ENCODE measurements around the gene TMEM114. TPM values are rescaled to one million over a fixed set of nuclear protein-coding genes. Genes with fewer than 3 reads are reported as not detected.

TMEM114 gene
- total and polyA plus RNA-seq, 9 donors: 0.27 TPM; not detected in 8

DNA sequence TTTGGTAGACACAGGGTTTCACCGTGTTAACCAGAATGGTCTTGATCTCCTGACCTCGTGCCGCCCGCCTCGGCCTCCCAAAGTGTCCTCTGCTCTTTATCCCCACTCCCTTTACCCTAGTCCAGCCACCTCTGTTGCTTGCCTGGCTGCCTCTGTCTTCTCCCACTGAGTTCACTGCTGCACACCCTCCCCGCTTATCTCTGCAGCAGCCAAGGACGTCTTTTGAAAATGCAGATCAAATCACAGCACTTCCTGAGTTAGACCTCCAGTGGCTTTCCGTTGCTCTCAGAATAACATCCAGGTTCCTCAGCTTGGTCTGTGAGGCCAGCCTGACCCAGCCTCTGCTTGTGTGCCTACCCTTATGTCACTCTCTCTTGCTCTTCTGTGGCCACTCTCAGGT is 36.6 kb upstream of the TMEM114 start:
- DNase-seq: no peak
- H3K27me3 ChIP-seq (ENCODE audit: control insufficient read depth, insufficient read depth, low read length): no peaks in the 10 kb centered on the region
- H3K4me1 ChIP-seq (ENCODE audit: control insufficient read depth, insufficient read depth, low read length): peaks cover 5% of the 10 kb centered on the region
- peaks cover 69% of the 10 kb centered on the region for H3K36me3 ChIP-seq (ENCODE audit: control insufficient read depth, insufficient read depth, low read length)
- no peaks in the 10 kb centered on the region for H3K9me3 ChIP-seq (replicated peaks; ENCODE audit: control insufficient read depth, low read depth, low read length)
- WGBS (ENCODE audit: insufficient coverage): 96% methylated on average over 8 of the region's 8 CpGs
- H3K4me3 ChIP-seq (ENCODE audit: low read length): no peak overlapping the region
- H3K27ac ChIP-seq (ENCODE audit: low read length): no peak overlapping the region

GRCh38 chr16:8625491-8626087 is 35.3 kb upstream of the TMEM114 start:
- H3K4me1 ChIP-seq (ENCODE audit: control insufficient read depth, insufficient read depth, low read length): peaks cover 5% of the 10 kb centered on the region
- H3K9me3 ChIP-seq (replicated peaks; ENCODE audit: control insufficient read depth, low read depth, low read length): no peaks in the 10 kb centered on the region
- H3K36me3 ChIP-seq (ENCODE audit: control insufficient read depth, insufficient read depth, low read length): peaks cover 56% of the 10 kb centered on the region
- H3K27me3 ChIP-seq (ENCODE audit: control insufficient read depth, insufficient read depth, low read length): no peaks in the 10 kb centered on the region
- no peak overlapping the region for H3K27ac ChIP-seq (ENCODE audit: low read length)
- no peak overlapping the region for H3K4me3 ChIP-seq (ENCODE audit: low read length)
- WGBS (ENCODE audit: insufficient coverage): 92% methylated on average over 5 of the region's 10 CpGs
- DNase-seq: no peak

GRCh38 chr16:8623634-8624033 is 33.3 kb upstream of the TMEM114 start:
- Histone ChIP-seq H3K36me3 (ENCODE audit: control insufficient read depth, insufficient read depth, low read length) (peaks cover 36% of the 10 kb centered on the region), H3K27ac (ENCODE audit: low read length) (no peak overlapping the region), H3K4me1 (ENCODE audit: control insufficient read depth, insufficient read depth, low read length) (peaks cover 5% of the 10 kb centered on the region), H3K9me3 (replicated peaks; ENCODE audit: control insufficient read depth, low read depth, low read length) (no peaks in the 10 kb centered on the region), H3K4me3 (ENCODE audit: low read length) (no peak overlapping the region), H3K27me3 (ENCODE audit: control insufficient read depth, insufficient read depth, low read length) (peaks cover 7% of the 10 kb centered on the region)
- no peak for DNase-seq

- Histone ChIP-seq H3K4me1 (ENCODE audit: control insufficient read depth, insufficient read depth, low read length) (peaks cover 5% of the 10 kb centered on the region), H3K27ac (ENCODE audit: low read length) (peak overlapping the region; percentile 90), H3K4me3 (ENCODE audit: low read length) (peak overlapping the region; percentile 100), H3K9me3 (replicated peaks; ENCODE audit: control insufficient read depth, low read depth, low read length) (no peaks in the 10 kb centered on the region), H3K27me3 (ENCODE audit: control insufficient read depth, insufficient read depth, low read length) (peaks cover 9% of the 10 kb centered on the region), H3K36me3 (ENCODE audit: control insufficient read depth, insufficient read depth, low read length) (peaks cover 23% of the 10 kb centered on the region)
- no CpG with 5 or more reads among the region's 4 CpGs for WGBS (ENCODE audit: insufficient coverage)
- DNase-seq: no peak
These were observed 32.0 kb upstream of the TMEM114 start for GRCh38 chr16:8622315-8622656.

- Histone ChIP-seq H3K4me1 (ENCODE audit: control insufficient read depth, insufficient read depth, low read length) (peaks cover 5% of the 10 kb centered on the region), H3K27ac (ENCODE audit: low read length) (peak within 1 kb of the TSS; percentile 90), H3K27me3 (ENCODE audit: control insufficient read depth, insufficient read depth, low read length) (peaks cover 9% of the 10 kb centered on the region), H3K4me3 (ENCODE audit: low read length) (peak within 1 kb of the TSS; percentile 100), H3K36me3 (ENCODE audit: control insufficient read depth, insufficient read depth, low read length) (peaks cover 17% of the 10 kb centered on the region), H3K9me3 (replicated peaks; ENCODE audit: control insufficient read depth, low read depth, low read length) (no peaks in the 10 kb centered on the region)
- WGBS (ENCODE audit: insufficient coverage): under 1% methylated on average over 29 of the region's 51 CpGs
- DNase-seq: peak; percentile 93
These were observed 31.4 kb upstream of the TMEM114 start, which contains the start of gene METTL22 for GRCh38 chr16:8621572-8622314. TSS of gene METTL22 (plus strand) at chr16:8621698. CDS start at chr16:8625666, 3,968 bp downstream.

- Histone ChIP-seq H3K27ac (ENCODE audit: low read length) (no peak overlapping the region), H3K36me3 (ENCODE audit: control insufficient read depth, insufficient read depth, low read length) (peaks cover 14% of the 10 kb centered on the region), H3K4me1 (ENCODE audit: control insufficient read depth, insufficient read depth, low read length) (peaks cover 5% of the 10 kb centered on the region), H3K4me3 (ENCODE audit: low read length) (peak overlapping the region; percentile 100), H3K27me3 (ENCODE audit: control insufficient read depth, insufficient read depth, low read length) (peaks cover 11% of the 10 kb centered on the region), H3K9me3 (replicated peaks; ENCODE audit: control insufficient read depth, low read depth, low read length) (no peaks in the 10 kb centered on the region)
- no peak for DNase-seq
- WGBS (ENCODE audit: insufficient coverage): no CpG with 5 or more reads among the region's 12 CpGs
These were observed 30.9 kb upstream of the TMEM114 start for GRCh38 chr16:8621222-8621571.

GRCh38 chr16:8620535-8620934 is 30.2 kb upstream of the TMEM114 start:
- no peak overlapping the region for H3K27ac ChIP-seq (ENCODE audit: low read length)
- peaks cover 7% of the 10 kb centered on the region for H3K36me3 ChIP-seq (ENCODE audit: control insufficient read depth, insufficient read depth, low read length)
- peaks cover 5% of the 10 kb centered on the region for H3K4me1 ChIP-seq (ENCODE audit: control insufficient read depth, insufficient read depth, low read length)
- no peaks in the 10 kb centered on the region for H3K9me3 ChIP-seq (replicated peaks; ENCODE audit: control insufficient read depth, low read depth, low read length)
- no peak overlapping the region for H3K4me3 ChIP-seq (ENCODE audit: low read length)
- peaks cover 11% of the 10 kb centered on the region for H3K27me3 ChIP-seq (ENCODE audit: control insufficient read depth, insufficient read depth, low read length)
- DNase-seq: no peak
- WGBS (ENCODE audit: insufficient coverage): 33% methylated on average over 1 of the region's 6 CpGs

DNA sequence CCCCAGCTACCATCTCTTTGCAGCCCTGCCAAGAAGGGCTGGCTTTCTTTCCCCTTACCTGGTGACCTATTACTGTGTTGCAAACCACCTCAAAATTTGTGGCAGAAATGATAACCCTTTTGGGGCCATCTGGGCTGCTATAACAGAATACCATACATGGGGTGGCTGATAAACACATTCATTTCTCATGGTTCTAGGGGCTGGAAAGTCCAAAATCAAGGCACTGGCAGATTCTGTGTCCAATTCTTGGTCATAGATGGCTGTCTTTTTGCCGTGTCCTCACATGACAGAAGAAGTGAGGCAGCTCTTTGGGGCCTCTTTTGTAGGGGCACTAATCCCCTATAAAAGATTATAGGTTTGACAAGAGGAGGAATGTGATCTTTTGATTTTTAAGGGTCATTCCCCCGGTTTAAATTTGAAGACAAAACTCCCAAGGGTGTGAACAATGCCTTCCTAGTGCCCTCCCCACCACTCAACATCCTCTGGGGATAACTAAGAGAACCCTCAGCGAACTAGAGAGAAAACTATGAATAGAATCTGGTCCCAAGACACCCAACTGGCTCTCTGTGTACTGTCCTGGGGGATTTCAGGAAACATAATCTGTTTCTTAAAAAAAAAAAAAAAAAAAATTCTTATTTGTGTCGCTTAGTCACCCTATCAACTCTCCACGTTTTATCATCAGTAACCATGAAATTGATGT is 29.5 kb upstream of the TMEM114 start:
- WGBS (ENCODE audit: insufficient coverage): no CpG with 5 or more reads among the region's 5 CpGs
- Histone ChIP-seq H3K27ac (ENCODE audit: low read length) (no peak overlapping the region), H3K4me1 (ENCODE audit: control insufficient read depth, insufficient read depth, low read length) (peaks cover 5% of the 10 kb centered on the region), H3K9me3 (replicated peaks; ENCODE audit: control insufficient read depth, low read depth, low read length) (no peaks in the 10 kb centered on the region), H3K36me3 (ENCODE audit: control insufficient read depth, insufficient read depth, low read length) (peaks cover 4% of the 10 kb centered on the region), H3K4me3 (ENCODE audit: low read length) (no peak overlapping the region), H3K27me3 (ENCODE audit: control insufficient read depth, insufficient read depth, low read length) (peaks cover 11% of the 10 kb centered on the region)
- DNase-seq: no peak

DNA sequence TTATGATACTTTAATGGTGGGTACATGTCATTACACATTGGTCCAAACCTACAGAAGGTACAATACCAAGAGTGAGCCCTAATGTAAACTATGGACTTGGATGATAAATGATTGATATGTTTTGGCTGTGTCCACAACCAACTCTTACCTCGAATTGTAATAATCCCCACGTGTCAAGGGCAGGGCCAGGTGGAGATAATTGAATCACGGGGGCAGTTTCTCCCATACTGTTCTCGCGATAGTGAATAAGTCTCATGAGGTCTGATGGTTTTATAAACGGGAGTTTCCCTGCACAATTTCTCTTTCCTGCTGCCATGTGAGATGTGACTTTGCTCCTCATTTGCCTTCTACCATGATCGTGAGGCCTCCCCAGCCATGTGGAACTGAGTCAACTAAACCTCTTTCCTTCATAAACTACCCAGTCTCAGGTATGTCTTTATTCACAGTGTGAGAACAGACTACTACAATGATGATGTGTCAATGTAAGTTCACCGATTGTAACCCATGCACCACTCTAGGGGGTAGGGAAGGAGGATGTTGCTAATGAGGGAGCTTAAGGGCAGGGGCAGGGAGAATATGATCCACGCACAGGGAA is 24.2 kb upstream of the TMEM114 start:
- Histone ChIP-seq H3K4me3 (ENCODE audit: low read length) (no peak overlapping the region), H3K27ac (ENCODE audit: low read length) (no peak overlapping the region), H3K9me3 (replicated peaks; ENCODE audit: control insufficient read depth, low read depth, low read length) (no peaks in the 10 kb centered on the region), H3K36me3 (ENCODE audit: control insufficient read depth, insufficient read depth, low read length) (no peaks in the 10 kb centered on the region), H3K27me3 (ENCODE audit: control insufficient read depth, insufficient read depth, low read length) (peaks cover 11% of the 10 kb centered on the region), H3K4me1 (ENCODE audit: control insufficient read depth, insufficient read depth, low read length) (no peaks in the 10 kb centered on the region)
- no peak for DNase-seq
- 57% methylated on average over 1 of the region's 9 CpGs for WGBS (ENCODE audit: insufficient coverage)
